GM21825 (cell line): ENCODE results near the gene DNAAF8.

Experiments used
- ATAC-seq: cut with Tn5 transposase; IDR thresholded peaks from one replicate; pipeline ENCODE4 v1.9.1; 2021; ENCODE audit warnings: mild to moderate bottlenecking, moderate library complexity; ENCODE audit not compliant: unreplicated experiment

Gene DNAAF8

DNA sequence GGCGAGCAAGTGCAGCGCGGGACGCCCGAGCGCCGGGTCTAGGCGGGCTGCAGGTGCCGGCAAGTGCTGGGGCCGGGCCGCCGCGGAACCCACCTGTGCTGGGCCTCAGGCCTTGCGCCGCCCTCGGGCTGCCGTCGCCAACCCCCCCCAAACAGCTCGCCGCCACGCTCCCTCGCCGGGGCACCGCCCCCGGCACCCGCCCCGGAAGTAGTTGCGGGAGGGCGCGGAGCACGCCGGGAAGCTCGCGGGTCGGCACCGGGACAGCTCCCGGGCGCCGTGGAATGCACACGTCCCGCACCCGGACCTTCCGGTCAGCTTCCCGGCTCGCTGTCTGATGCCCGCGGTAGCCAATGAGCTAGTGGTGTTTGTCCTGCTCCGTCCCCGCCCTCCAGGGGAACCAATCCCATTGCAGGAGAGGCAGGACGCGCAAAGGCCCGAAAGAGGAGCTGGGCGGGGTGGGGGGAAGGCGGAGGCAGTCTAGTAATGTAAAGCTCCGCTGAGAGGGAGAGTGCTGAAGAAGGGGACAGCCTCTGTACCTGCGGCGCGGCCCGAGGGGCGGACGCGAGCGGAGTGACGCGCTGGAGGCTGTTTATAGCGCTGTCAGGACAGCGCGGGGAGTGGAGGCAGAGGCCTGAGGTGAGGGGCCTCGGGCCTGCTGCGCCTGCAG, at the start of gene DNAAF8, which contains the start of gene ANKS3:
TSS of gene DNAAF8 (plus strand) at position 475 of the 667 bp plus-strand sequence. CDS start 1,978 bp downstream, outside the sequence.
TSS of gene ANKS3 (minus strand) at position 209 of the 667 bp plus-strand sequence. CDS start 4,122 bp downstream, outside the sequence.
- ATAC-seq, result peak; percentile 66

DNA sequence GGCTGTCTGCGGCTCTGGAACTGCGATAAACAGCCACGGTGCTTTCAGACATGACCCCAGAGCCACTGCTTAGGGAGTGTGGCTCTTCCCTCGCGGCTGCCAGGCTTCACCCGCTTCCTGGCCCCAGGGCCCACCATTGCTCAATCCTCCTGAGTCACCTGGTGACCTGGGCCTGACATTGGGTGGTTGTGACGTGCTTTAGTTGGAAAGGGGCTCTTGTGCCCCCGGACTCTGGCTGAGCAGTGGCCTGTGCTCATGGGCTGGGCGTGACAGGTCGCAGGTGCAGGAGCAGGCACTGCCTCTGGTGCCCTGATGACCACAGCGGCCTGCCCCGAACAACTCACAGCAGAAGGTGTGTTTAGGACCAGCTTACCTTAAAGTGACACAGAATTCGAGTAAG, 49.6 kb upstream of the DNAAF8 start:
- no peak for ATAC-seq

DNA sequence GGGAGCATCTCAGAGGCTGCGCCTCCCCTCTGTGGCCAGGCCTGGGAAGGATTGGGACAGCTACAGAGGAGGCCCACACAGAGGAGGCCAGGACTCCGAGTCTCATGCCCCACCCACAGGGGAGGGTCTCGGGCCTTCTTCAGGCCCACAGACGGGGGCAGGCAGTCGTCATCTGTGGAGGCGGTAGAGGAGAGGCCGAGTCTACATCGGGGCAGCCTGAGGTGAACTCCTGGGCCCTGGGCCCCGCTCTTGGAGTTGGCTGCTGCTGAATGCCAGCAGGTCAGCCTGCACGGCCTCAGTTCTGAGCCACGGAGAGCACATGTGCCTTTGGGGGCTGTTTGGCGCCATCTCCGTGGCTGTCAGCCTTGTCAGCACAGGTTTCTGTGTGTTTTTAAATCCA, 49.0 kb upstream of the DNAAF8 start:
- no peak for ATAC-seq

DNA sequence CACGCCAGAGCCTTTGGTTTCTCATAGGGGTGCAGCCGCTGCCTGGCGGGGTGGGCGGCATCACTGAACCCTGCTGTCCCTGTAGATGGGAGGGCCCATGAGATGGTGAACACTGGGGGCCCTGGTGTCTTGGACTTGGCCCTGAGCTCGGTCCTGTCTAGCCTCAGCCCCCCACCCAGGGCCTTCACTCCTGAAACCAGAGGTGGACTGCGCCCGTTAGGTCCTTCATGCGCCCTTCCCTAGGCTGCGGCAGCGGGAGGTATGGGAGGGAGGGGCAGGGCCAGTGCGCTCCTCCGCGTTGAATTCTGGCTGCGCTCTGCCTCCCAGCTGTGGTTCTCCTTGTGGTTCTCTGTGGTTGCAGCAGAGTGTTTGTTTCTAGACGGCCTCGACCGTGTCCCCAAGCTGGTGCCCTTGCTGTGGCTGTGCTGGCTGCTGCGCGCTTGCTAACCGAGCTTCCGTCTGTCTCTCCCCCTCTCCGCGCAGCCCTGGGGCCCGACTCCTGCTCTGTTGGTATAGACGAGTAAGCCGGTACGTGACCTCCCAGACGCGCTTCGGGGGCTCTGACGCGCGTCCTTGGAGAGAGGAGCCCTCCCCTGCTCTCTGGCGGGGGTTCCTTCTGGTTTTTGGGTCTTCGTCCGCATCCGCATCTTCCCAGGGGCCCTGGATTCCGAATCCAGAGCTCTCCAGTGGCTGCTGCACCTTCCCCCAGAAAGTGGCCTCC, 48.4 kb upstream of the DNAAF8 start:
- ATAC-seq, result no peak

DNA sequence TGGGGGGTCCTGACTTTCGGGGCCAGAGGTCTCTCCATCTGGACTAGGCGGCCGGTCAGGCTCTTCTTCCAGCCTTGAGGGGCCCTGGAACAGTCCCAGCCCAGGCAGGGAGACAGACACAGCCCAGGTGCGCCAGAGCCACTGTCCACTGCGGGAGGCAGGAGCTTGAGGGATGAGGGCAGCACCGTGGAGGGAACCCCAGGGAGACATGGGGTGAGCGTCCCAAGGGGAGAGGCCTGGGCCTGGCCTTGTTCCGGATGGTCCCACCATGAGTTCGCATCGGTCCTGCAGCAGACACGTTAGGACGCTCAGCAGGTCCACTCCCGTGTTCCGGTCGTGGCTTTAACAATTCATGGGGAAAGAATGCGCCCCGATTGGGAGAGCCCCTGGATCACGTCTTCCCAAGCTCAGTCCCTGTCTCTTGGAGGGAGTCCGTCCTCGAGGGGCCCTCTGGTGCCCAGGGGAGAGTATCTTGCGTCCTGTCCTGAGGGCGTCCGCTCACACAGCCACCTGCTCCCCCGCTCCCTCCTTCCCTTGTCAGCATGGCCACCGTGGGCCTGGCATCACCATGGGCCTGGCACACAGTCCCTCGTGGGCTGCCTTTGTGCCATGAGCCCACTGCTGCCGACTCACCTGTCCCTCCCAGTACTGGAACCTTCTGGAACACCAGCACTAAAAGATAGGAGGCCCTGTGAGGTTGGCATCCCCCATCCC, 47.7 kb upstream of the DNAAF8 start:
- ATAC-seq, result no peak

DNA sequence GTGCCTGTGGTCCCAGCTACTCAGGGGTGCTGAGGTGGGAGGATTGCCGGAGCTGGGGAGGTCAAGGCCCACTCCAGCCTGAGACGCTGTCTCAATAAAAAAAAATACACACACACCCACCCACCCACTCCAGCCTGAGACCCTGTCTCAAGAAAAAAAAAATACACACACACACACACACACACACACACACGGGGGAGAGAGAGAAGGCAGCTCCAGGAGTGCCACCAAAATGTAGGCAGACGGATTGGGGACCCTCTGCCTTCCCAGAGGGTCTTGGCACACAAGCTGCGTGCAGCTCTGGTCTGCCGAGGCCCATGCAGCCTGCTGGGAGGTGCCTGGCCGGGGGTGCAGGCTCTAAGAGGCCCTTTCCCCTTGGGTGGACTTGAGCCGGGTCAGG, 46.9 kb upstream of the DNAAF8 start:
- no peak for ATAC-seq

DNA sequence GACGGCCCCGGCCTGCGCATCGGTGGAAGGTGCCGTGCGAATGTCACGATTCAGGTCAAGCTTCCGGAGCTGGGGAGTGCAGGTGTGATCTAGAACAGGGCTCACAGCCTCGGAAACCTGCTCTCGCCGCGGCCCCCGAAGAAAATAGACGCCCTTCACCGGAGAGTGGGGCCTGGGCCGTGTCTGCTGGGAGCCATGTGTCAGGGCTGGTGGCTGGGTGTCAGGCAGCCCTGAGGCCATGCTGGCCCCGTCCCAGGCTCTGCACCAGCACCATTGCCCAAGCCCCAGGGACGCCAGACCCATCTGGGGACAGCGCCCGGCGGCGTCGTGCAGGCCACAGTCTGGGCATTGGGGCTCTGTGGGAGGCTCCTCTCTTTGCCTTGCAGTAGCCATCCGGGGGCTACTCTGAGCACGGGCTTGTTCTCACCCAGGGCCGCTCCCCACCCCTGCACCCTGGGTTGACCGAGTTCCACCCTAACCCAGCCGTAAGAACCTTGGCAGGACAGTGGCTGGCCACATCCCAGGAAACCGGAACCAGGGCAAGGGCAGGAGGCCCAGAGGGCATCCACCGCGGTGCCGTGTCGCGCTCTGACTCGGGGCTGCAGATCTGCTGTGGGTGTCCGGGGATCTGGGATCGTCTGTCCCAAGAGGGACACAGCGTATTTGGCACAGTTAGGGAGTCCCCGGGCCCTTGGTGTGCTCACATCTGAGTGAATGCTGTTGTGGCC, 46.2 kb upstream of the DNAAF8 start:
- no peak for ATAC-seq

DNA sequence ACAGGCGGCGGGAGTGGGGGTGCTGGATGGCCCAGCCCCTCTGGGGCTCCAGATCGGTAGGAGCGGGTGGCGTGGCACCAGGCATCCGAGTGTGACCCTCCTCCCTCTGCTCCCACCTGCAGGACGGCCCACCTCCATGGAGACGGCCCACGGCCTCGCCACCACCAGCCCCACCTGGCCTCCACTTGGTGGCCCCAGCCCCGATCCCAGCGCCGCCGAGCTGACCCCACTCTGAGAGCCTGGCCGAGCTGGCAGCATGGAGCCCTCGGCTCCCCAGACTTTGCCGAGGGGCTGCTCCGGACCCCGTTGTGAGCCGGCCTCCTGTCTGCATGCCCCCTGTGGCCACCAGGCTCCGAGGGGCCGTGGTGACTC, 45.7 kb upstream of the DNAAF8 start:
- ATAC-seq, result no peak

DNA sequence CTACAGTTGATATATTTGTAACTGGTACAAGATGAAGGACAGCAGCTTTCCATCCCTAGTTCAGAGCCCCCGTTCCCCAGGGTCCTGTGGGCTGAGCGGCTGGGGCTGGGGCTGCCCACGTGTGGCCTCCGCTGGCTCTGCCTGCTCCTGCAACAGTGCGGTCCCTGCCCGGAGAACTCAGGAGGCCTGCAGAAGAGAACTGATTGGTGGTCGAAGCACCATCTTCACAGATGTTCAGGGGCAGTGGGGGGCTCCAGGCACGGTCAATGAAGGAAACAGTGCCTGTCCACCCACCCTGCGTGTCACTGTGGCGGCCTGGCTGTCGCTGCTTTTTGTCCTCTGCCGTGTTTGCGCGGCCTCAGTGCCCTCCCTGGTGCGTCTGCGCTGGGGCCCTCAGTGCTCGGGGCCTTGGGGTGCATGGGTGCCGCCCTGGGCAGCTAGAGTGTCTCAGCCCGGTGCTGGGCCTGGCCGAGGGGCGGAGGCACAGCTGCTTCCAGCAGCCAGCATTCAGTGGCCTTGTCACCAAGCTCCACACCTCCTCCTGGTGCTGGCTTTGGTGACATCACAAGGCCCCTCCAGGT, 45.2 kb upstream of the DNAAF8 start:
- ATAC-seq, result no peak

DNA sequence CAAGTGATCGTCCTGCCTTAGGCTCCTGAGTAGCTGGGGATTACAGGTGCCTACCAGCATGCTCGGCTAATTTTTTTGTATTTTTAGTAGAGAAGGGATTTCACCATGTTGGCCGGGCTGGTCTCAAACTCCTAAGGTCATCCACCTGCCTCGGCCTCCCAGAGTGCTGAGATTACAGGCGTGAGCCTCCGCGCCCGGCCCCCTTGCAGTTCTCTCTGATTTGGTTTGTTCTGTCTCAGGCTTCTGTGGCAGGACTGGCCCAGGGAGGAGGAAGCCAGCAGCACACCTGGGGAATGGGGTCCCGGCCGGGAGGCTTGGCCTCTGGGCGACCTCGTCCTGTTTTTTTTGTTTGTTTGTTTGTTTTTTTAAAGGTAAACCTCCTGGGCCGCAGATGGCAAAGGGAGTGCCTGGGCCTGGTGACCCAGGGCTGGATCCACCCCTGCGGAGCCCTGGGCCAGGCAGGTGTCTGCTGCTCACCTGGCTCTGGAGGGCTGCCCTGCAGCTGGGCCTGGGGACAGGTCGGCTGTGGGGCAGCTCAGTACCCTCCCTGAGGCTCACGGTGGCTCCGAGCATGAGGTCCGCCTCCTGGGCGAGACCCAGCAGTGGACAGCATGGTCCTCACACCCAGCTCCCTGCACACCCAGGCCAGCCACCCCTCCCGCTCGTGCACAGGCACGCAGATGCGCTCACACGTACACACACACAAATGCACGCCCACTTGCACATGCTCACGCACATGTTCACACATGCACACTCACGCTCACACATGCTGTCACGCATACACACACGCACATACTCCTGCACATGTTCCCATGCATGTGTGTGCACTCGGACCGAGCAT, 44.3 kb upstream of the DNAAF8 start:
- ATAC-seq, result no peak

DNA sequence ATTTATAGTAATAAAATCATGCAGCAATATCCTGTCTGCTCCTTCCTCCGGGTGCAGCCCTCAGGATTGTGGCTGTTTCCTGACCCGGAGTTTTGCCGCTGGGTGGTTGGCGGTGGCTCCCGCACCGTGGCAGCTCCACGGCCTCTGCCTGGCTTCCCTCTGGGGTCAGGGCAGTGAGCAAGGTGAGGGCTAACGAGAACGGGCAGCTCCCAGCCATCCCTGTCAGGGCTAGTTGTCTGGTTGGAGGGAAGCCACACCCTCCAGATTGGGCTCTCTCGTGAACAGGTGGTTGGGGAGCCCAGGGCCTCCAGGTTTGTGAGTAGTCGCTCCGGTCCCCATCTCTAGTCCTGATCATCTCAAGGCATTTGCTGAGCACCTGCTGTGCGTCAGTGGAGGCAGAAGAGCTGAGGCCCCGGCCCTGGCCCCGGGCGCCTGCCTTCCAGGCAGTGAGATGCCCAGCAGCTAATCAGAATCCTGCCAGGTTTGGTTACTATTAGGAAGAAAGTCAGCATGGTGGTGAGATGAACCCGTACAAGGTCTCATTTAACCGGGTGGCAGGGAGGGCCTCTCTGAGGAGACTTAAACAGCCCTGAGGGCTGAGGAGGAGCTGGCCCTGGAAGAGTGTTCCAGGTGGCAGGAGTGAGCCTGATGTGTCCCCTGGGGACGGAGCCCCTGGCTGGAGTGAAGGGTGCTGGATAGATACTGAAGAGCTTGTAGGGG, 43.2 kb upstream of the DNAAF8 start:
- no peak for ATAC-seq

DNA sequence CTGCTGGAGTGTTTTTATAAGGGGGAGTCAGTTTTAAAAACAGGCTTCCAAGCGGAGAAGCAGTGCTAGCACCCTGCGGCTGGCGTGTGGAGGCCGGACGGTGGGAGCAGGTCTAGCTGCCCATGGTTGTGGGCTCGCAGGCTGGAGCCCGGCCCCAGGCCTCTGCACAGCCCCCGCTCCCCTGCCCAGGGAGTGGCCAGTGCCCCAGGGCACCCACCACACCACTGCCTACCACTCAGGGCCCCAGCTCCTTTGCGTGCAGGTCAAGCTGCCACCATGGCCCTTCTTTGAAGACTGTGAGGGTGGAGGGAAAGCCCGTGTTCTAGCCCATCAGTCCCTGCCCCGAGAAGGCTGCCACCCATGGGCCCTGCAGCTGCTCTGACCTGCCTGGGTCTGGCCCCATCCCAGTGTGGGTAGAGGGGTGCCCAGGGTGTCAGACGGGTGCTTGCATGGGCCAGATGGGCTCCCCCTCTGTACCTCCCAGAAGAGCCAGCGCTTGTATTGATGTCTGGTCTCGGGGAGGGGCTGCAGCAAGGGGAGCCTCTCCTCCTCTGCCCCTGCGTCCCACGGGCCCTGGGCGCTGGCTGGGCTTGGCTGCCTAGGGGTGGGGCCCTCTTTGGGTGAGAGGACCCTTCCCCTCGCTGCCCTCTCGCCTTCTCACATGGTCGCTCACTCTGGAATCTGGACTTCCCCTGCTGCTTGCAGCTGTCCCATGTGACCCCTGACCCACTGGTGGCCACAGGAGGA, 42.5 kb upstream of the DNAAF8 start:
- ATAC-seq, result no peak

DNA sequence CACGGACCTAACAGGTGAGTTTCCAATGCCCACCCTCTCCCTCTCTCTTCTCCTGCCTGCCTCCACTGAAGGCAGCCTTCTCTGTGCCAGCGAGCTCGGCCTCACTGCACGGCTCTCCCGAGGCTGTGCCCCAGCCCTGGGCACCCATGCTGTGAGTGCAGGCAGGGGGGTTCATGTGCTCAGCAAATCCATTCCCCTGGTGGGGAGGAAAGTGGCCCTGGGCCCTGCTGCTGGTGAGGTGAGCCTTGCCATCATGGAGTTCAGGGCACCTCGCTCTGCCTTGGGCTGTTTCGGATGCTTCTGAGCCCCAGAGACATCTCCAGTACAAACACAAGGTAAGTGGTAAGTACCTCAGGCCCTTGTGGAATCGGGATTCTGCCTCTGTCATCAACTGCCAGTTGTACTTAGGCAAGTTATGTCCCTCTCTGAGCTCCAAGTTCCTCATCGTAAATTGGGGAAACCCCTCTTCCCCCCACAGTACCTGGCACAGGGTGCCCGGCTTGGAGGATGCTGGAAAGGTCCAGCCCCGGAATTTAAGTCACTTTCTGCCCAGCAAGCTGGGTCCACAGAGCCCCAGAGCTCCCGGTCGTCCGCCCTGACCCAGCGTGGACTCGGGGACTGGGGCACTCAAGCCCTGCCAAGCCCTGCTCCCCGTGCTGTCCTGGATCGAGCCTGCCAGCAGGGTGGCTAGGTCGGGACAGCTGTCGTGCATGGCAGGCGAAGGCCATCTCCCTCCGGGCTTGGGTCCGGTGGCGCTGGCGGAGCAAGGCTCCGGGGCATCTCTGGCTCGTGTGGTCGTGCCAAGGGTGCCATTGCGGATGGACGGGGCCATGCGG, 41.7 kb upstream of the DNAAF8 start:
- ATAC-seq, result peak; percentile 4

DNA sequence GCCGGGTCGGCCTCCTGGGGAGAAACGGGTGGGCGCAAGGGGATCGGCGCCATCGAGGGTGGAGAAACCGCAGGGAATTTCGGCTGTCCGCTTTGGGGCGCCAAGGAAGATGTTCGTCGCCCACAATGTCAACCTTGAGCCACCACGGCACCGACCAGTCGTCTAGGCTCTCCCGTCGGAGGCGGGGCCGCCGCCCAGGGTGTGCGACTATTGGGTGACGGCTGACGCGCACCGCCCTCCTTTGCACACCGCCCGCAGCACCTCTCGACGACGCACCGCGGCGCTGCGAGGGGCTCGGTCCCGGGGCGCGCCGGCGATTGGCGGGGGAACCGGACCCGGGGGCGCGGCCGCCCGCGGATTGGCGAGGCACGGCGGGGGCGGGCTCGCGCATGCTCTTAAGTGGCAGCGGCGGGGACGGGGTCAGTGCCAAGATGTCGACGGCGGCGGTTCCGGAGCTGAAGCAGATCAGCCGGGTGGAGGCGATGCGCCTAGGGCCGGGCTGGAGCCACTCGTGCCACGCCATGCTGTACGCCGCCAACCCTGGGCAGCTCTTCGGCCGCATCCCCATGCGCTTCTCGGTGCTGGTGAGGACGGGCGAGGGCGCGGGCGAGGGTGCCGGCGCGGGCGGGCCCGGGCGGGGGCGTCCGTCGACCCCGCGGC, 40.9 kb upstream of the DNAAF8 start, which contains the start of gene NUDT16L1:
TSS of gene NUDT16L1 (plus strand) at position 267 of the 660 bp plus-strand sequence. CDS start at position 432, 165 bp downstream.
- peak; percentile 88 for ATAC-seq

DNA sequence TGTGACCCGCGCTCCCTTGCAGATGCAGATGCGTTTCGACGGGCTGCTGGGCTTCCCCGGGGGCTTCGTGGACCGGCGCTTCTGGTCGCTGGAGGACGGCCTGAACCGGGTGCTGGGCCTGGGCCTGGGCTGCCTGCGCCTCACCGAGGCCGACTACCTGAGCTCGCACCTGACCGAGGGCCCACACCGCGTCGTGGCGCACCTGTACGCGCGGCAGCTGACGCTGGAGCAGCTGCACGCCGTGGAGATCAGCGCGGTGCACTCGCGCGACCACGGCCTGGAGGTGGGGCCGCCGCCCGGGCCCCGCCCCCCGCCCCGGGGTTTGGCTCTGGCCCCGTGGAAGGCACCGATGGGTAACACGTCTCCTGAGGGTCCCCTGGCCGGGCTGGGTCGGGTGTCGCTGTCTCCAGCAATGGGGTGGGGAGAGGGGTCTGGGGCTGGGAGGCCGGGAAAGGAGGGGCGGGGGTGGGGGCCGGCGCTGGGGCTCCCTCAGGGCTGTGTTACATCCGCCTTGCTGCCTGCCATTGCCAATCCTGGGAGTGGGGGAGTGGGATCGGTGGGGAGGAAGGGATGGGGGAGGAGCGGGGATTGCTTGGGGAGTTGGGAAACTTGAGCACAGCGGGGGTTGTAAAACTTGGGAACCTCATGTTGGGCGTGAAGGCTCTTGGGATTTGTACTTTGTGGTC, 40.2 kb upstream of the DNAAF8 start:
- peak; percentile 11 for ATAC-seq

DNA sequence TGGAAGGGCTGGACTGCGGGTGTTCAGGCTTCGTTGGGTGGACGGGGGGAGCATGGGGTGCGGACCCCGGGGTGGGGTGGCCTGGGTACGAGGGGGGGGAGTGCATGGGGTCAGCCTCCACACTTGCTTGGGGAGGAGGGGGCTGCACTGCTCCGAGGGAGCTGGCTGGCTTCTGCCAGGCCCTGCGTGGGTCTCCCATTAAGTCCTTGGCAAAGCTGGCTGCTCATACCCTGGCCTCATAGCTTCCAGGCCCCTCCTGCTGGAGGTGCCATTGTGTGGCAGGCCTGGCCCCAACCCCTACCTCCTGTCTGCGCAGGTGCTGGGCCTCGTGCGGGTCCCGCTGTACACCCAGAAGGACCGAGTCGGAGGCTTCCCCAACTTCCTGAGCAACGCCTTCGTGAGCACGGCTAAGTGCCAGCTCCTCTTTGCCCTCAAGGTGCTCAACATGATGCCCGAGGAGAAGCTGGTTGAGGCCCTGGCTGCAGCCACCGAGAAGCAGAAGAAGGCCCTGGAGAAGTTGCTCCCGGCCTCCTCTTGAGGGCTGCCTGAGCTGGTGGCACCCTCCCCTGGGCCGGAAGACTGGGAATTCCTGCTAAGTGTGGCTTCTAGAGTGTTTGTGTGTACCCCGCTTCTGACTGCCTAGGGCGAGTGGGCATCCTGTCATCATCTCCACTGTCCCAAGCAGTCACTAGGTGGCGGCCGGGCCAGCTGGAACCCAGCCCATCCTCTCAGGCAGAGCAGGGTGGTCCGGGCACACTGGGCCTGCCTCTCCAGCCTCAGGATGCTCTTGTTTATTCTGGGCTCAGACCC, 39.5 kb upstream of the DNAAF8 start:
- no peak for ATAC-seq
